GM19324 (cell line): ENCODE data around the gene NTRK2.

Experiments
- ATAC-seq: cut with Tn5 transposase; IDR thresholded peaks from one replicate; pipeline ENCODE4 v1.9.1; 2021; ENCODE audit warnings: mild to moderate bottlenecking, moderate library complexity; ENCODE audit not compliant: unreplicated experiment, low FRiP score

The NTRK2 gene

GRCh38 chr9:84773022-84773421 is 103.5 kb downstream of the NTRK2 start:
- ATAC-seq = no peak

- no peak for ATAC-seq
These were observed 105.6 kb downstream of the NTRK2 start for GRCh38 chr9:84775056-84775643.

- ATAC-seq = no peak
These were observed 109.0 kb downstream of the NTRK2 start for GRCh38 chr9:84778570-84778969.

GRCh38 chr9:84779883-84780282 is 110.4 kb downstream of the NTRK2 start:
- no peak for ATAC-seq

- no peak for ATAC-seq
These were observed 110.9 kb downstream of the NTRK2 start for GRCh38 chr9:84780385-84780784.

GRCh38 chr9:84781458-84781857 is 111.9 kb downstream of the NTRK2 start:
- no peak for ATAC-seq

GRCh38 chr9:84781931-84782866 is 112.7 kb downstream of the NTRK2 start:
- ATAC-seq = no peak

GRCh38 chr9:84785792-84786547 is 116.4 kb downstream of the NTRK2 start:
- no peak for ATAC-seq

- no peak for ATAC-seq
These were observed 119.4 kb downstream of the NTRK2 start for GRCh38 chr9:84788803-84789462.

- no peak for ATAC-seq
These were observed 119.9 kb downstream of the NTRK2 start for GRCh38 chr9:84789463-84789830.

- ATAC-seq = no peak
These were observed 122.1 kb downstream of the NTRK2 start for GRCh38 chr9:84791643-84792042.

GRCh38 chr9:84793251-84793650 is 123.7 kb downstream of the NTRK2 start:
- ATAC-seq = no peak

- no peak for ATAC-seq
These were observed 125.6 kb downstream of the NTRK2 start for GRCh38 chr9:84794981-84795637.

GRCh38 chr9:84796404-84796803 is 126.9 kb downstream of the NTRK2 start:
- ATAC-seq = no peak

GRCh38 chr9:84799251-84799650 is 129.7 kb downstream of the NTRK2 start:
- ATAC-seq = no peak

GRCh38 chr9:84804951-84805694 is 135.6 kb downstream of the NTRK2 start:
- no peak for ATAC-seq

- ATAC-seq = no peak
These were observed 137.9 kb downstream of the NTRK2 start for GRCh38 chr9:84807431-84807830.

- no peak for ATAC-seq
These were observed 138.4 kb downstream of the NTRK2 start for GRCh38 chr9:84807870-84808390.

- no peak for ATAC-seq
These were observed 138.9 kb downstream of the NTRK2 start for GRCh38 chr9:84808416-84808815.
